Stomach (tissue), 9 donors: Measurements from ENCODE around the gene PLEKHA5. TPM values are rescaled to one million over a fixed set of nuclear protein-coding genes. Genes with fewer than 3 reads are reported as not detected.

Source experiments
- DNase-seq, 2 donors: peaks; one replicate each; pipeline versions ENCODE4 v3.0.0 to v3.0.0-alpha.2; 2013 to 2019
- H3K27ac ChIP-seq, 5 donors: fragments of 200-600 bp in 4 of 5; sonication (generic) in 4 of 5; one replicate each; pipeline ENCODE4 v1.5.1; 2013 to 2019; ENCODE audit warnings: mild to moderate bottlenecking in 1 of 5, moderate library complexity in 1 of 5
- H3K27me3 ChIP-seq, 3 donors: fragments of 200-600 bp; sonication (generic); one replicate each; pipeline ENCODE4 v1.5.1; 2017 to 2019; ENCODE audit warnings: mixed run types in 1 of 3
- H3K36me3 ChIP-seq, 4 donors: fragments of 200-600 bp; sonication (generic); 1 replicate in 3 of 4; 2 replicates in 1 of 4; pipeline ENCODE4 v1.5.1; 2016 to 2019
- H3K4me1 ChIP-seq, 4 donors: fragments of 200-600 bp; sonication (generic); one replicate each; pipeline ENCODE4 v1.5.1; 2016 to 2019
- H3K4me3 ChIP-seq, 4 donors: fragments of 200-600 bp; sonication (generic) in 3 of 4; one replicate each; pipeline ENCODE4 v1.5.1; 2016 to 2019; ENCODE audit warnings: mild to moderate bottlenecking in 1 of 4
- H3K9me3 ChIP-seq, 4 donors: fragments of 200-600 bp; sonication (generic); one replicate each; pipeline ENCODE4 v1.5.1; 2016 to 2019
- CTCF ChIP-seq, 7 experiments: fragments of 450-650 bp in 4 of 7; fragments of 200-600 bp in 3 of 7; sonication (generic) in 3 of 7; IDR thresholded peaks; one replicate each; pipeline ENCODE4 v1.5.1; 2016 to 2019; ENCODE audit warnings: antibody characterized with exemption in 7 of 7, control low read depth in 2 of 7, mild to moderate bottlenecking in 1 of 7
- EP300 ChIP-seq: sonication (generic); formaldehyde crosslinking; IDR thresholded peaks from one replicate; pipeline ENCODE4 v1.6.1; 2017; ENCODE audit warnings: antibody characterized with exemption
- POLR2A ChIP-seq, 4 donors: fragments of 450-650 bp; IDR thresholded peaks; one replicate each; pipeline ENCODE4 v1.6.1; 2016; ENCODE audit warnings: antibody characterized with exemption in 4 of 4, control low read depth in 2 of 4, mild to moderate bottlenecking in 1 of 4, moderate library complexity in 1 of 4
- POLR2AphosphoS5 ChIP-seq, 3 donors: sonication (generic); formaldehyde crosslinking; IDR thresholded peaks; one replicate each; pipeline ENCODE4 v1.6.1; 2016; ENCODE audit warnings: antibody characterized with exemption in 3 of 3
- WGBS, 5 donors: extraction: QIAGEN DNeasy Blood & Tissue Kit in 3 of 5; methylation state at CpG; one replicate each; pipeline versions ENCODE4 v1.1.5 to v1.1.7; 2013 to 2018; 5-methylcytosine and 5-hydroxymethylcytosine counted together
- intact Hi-C: fragments of 100-400 bp; cut with DNase I; formaldehyde crosslinking; loops from one replicate; pipeline ENCODE4 v1.15.1; 2023; ENCODE audit warnings: low total_unique reads
- polyA plus RNA-seq, 3 donors: library from polyadenylated mRNA; stranded (reverse); fragments of 200-250 nt; gene quantifications; one replicate each; pipeline ENCODE4 v1.2.3, GENCODE V29; 2013
- total RNA-seq, 5 donors: library from RNA; depleted of rRNA; stranded (reverse); fragments of >200 nt; gene quantifications; one replicate each; pipeline versions ENCODE4 v1.1.0 to v1.2.3, GENCODE V29; 2014 to 2016
- donor health status: healthy with polysubstance abuse.
- donor health status: Bipolar disorder and iron deficiency.
- donor health status: healthy.

PLEKHA5 gene
- total and polyA plus RNA-seq, 8 donors = 13.8 to 156 (median 36.6) TPM

DNA sequence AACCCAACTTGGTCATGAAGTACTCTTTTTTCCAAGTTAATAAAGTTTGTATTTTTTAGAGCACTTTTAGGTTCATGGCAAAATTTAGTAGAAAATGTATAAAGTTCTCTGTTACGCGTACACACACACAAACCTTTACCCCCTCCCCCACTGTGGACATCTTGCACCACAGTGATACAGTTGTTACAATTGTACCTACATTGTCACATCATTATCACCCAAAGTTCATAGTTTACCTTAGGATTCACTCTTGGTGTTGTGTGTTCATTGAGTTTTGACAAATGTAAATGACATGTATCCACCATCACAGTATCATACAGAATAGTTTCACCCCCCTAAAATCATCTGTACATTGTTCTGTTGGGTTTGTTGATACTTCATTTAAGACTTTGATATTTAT is 23.9 kb downstream of the PLEKHA5 start:
- Histone ChIP-seq H3K27ac (no peak overlapping the region), H3K9me3 (no peaks in the 10 kb centered on the region), H3K36me3 (peaks cover 0 to 9% (median 5%) of the 10 kb centered on the region in 4 donors), H3K27me3 (no peaks in the 10 kb centered on the region), H3K4me1 (peaks cover 5 to 51% (median 26%) of the 10 kb centered on the region in 4 donors), H3K4me3 (no peak overlapping the region)
- 50 to 84% (median 50%) methylated on average over 2 of the region's 2 CpGs for WGBS, 5 donors
- intact Hi-C loops = no loop called here
- DNase-seq = no peak
- no peak for TF ChIP-seq CTCF (IDR thresholded peaks at IDR 0.05)
- TF ChIP-seq EP300 = no peak
- no peak for TF ChIP-seq POLR2AphosphoS5 (IDR thresholded peaks at IDR 0.05)
- TF ChIP-seq POLR2A (IDR thresholded peaks at IDR 0.05) = no peak

DNA sequence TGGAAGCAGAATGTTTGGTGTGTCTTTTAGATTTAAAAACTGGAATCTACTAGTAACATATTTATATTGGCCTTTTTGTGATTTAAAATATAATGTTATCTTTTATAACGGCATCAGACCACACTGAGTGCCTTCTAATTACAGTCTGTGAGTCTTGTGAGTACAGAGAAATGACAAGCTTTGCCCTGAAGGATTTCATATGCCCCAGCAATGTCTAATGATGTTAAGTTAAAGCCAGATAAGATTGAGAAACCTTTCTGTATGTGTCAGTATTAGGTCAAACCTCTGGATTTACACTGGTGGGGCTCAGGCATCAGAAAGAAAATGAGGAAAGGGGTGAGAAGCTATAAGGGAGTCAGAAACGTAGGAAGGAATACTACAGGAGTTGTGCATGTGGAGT is 25.2 kb downstream of the PLEKHA5 start:
- Histone ChIP-seq H3K27me3 (no peaks in the 10 kb centered on the region), H3K4me3 (no peak overlapping the region), H3K36me3 (peaks cover 0 to 5% (median 3%) of the 10 kb centered on the region in 4 donors), H3K4me1 (peaks cover 6 to 64% (median 31%) of the 10 kb centered on the region in 4 donors), H3K27ac (peak overlapping the region in 1 of 5 donors; percentile 9), H3K9me3 (no peaks in the 10 kb centered on the region)
- no peak for TF ChIP-seq EP300
- TF ChIP-seq POLR2A (IDR thresholded peaks at IDR 0.05) = no peak
- no peak for TF ChIP-seq POLR2AphosphoS5 (IDR thresholded peaks at IDR 0.05)
- no peak for TF ChIP-seq CTCF (IDR thresholded peaks at IDR 0.05)
- DNase-seq = no peak
- WGBS, 5 donors = 25 to 29% (median 28%) methylated on average over 2 of the region's 2 CpGs
- intact Hi-C loops = no loop called here

- Histone ChIP-seq H3K9me3 (no peaks in the 10 kb centered on the region), H3K4me3 (no peak overlapping the region), H3K4me1 (peaks cover 6 to 56% (median 27%) of the 10 kb centered on the region in 4 donors), H3K27me3 (no peaks in the 10 kb centered on the region), H3K36me3 (no peaks in the 10 kb centered on the region), H3K27ac (no peak overlapping the region)
- intact Hi-C loops = no loop called here
- no peak for DNase-seq
- TF ChIP-seq POLR2A (IDR thresholded peaks at IDR 0.05) = no peak
- TF ChIP-seq POLR2AphosphoS5 (IDR thresholded peaks at IDR 0.05) = no peak
- TF ChIP-seq EP300 = no peak
- TF ChIP-seq CTCF (IDR thresholded peaks at IDR 0.05) = no peak
- 37 to 55% (median 42%) methylated on average over 5 of the region's 5 CpGs for WGBS, 5 donors
Observed at GRCh38 chr12:19155981-19156734, 26.6 kb downstream of the PLEKHA5 start.

DNA sequence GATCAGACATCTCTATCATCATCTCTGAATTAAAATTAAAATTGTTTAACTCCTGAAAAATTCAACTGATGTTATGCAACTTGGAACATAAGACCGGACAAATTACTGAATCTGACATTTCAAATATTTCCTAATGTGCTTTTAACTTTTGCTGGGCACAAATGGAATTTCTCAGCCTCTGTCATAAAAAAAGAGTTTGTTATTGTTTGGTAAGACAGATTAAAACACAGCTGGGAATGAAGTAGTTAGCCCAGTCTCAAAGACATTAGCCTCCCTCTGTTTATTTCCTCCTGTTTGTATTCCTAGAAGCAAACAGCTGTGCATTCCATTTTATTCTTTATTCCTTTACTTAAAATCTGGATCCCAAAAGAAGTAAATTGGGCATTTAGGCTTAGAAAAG is 29.4 kb downstream of the PLEKHA5 start:
- Histone ChIP-seq H3K4me3 (no peak overlapping the region), H3K36me3 (no peaks in the 10 kb centered on the region), H3K27ac (no peak overlapping the region), H3K9me3 (no peaks in the 10 kb centered on the region), H3K4me1 (peaks cover 6 to 44% (median 23%) of the 10 kb centered on the region in 4 donors), H3K27me3 (no peaks in the 10 kb centered on the region)
- intact Hi-C loops = no loop called here
- no peak for TF ChIP-seq POLR2AphosphoS5 (IDR thresholded peaks at IDR 0.05)
- TF ChIP-seq POLR2A (IDR thresholded peaks at IDR 0.05) = no peak
- TF ChIP-seq EP300 = no peak
- TF ChIP-seq CTCF (IDR thresholded peaks at IDR 0.05) = no peak
- 50 to 74% (median 66%) methylated on average over 1 of the region's 1 CpG for WGBS, 5 donors
- no peak for DNase-seq
